Fibroblast of peridontal ligament (primary cell): ENCODE results near the gene CCKAR.

ENCODE experiments used
- DNase-seq: peaks from one replicate; pipeline ENCODE4 v3.0.0-alpha.2; 2010; ENCODE audit errors: extremely low read depth

CCKAR gene, protein sequence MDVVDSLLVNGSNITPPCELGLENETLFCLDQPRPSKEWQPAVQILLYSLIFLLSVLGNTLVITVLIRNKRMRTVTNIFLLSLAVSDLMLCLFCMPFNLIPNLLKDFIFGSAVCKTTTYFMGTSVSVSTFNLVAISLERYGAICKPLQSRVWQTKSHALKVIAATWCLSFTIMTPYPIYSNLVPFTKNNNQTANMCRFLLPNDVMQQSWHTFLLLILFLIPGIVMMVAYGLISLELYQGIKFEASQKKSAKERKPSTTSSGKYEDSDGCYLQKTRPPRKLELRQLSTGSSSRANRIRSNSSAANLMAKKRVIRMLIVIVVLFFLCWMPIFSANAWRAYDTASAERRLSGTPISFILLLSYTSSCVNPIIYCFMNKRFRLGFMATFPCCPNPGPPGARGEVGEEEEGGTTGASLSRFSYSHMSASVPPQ

DNA sequence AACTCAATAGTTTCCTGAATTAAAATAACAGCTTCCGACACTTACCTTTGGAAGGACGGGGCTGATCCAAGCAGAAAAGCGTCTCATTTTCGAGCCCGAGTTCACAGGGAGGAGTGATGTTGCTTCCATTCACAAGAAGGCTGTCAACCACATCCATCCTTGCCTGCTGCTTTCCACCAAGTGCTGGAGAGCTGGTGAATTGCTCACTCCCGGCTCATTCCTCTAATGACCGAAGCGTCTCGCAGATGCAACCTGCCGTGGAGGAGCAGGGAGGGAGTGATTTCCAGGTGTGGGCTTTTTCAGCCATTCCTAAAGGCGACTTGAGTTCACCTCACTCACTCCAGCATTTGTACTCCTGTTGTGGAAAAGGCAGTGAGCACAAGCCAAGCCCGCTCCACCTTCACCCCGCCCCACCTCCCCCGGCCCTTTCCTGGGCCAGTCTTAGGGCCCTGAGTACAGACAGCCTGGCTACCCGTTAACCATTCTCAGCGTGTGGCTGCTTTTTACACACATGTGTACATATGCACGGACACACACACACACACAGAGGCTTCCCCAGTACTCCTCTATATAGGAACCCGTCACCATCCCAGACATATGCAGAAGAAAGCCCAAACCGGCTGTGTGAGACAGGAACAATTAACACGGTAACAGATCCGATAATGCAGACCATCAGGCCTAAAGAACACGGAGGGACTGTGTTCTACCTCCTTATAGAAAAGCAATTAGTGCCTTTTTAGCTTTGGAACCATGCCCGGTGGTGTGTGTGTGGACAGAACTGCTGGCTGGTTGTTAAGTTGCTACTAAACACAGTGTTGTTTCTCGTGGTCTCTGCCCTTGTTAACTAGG, at the start of gene CCKAR:
CCKAR (minus strand) TSS at position 374 of the 849 bp plus-strand sequence; CDS start at position 157, 217 bp downstream.
- DNase-seq, result peak; percentile 28

DNA sequence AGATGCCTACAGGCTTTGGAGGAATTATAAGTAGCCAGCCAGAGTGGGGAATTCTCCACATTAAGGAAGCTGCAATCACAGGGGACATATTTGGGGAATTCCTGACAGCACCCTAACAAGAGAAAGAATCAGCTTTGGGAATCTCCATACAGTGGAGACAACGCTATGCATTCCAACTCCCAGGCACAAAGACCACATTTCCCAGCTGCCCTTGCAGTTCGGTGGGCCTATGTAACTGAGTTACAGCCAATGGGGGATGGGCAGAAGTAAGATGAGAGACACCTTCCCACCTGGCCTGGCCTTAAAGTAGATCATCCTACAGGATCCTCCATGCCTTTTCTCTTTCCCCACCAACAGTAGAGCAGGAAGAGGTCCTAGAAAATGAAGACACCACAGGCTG, 43.4 kb upstream of the CCKAR start:
- DNase-seq, result no peak

DNA sequence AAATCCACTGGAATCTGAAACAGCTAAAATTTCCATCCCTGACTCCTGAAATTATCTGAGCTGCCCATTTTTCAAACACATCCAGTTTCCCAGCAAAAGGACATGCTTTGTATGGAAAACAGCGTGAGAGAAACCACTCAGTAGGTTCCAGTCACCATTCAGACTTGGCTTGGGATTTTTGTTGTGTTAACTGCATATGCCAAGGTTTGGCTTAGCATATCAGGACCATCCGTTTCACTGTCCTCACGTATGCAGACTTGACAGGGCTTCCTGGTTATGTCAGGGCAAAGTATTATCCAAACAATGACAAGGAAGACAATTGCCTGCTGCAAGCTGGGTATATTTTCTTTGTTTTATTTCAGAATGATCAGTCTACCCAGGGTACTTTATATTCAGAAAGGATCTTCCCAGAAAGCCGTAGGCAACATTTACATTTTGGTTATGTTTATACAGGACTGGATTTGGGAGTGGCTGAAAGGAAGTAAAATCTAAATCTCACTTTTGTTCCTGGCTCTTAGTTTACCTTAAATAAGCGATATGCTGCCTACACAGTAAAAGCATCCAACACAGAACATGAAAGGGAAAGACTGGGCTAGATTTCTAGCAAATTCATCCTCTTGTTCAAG, 41.3 kb upstream of the CCKAR start:
- no peak for DNase-seq

DNA sequence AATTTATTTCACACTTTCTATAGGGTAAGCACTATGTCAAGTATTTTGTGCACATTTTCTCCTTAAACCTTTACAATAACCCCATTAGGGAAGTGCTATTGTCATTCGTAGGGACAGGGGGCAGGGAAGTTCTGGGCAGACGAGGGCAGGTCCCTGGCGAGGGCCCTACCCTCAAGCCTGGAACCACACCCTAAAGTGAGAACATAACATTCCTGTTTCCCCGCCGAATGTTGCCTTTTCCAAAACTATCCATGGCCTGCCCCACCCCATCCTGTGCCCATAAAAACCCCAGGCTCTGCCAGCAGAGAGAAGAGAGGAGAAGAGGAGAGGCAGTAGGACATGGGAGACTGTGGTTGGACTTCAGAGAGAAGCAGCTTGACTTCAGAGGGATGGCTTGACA, 39.8 kb upstream of the CCKAR start:
- no peak for DNase-seq

DNA sequence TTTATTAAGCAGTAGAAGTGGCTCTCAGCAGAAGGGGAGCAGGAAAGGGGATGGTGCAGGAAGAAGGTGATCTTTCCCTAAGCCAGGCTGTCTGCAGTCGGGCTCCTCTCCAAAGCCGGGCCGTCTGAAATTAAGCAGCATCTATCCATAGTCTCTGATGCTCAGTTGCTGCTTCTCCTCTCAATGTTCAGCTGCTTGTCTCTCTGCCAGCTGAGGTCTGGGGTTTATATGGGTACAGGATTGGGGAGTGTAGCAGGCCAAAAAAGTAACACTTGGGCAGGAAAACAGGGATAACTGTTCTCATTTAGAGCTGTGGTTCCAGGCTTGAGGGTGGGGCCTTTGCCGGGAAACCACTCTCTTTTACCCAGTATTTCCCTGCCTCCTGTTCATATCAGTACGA, 39.2 kb upstream of the CCKAR start:
- DNase-seq, result peak; percentile 20

DNA sequence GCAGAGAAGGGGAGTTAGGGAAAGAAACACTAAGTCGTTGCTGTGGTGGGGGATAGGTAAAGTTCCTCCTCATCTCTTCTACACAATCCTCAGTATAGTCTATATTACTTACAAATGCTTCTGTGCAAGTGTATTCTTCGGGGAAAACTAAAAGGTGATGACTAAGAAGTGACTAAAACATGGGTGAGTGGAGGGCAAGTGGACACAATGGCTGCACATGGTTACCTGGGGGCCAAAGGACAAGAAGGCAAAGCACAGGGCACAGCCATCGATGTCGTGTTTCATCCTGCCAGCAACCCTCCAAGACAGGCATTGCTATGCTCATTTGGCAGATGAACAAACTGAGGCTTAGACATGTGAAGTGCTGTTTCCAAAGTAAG, 35.5 kb upstream of the CCKAR start:
- DNase-seq, result no peak

DNA sequence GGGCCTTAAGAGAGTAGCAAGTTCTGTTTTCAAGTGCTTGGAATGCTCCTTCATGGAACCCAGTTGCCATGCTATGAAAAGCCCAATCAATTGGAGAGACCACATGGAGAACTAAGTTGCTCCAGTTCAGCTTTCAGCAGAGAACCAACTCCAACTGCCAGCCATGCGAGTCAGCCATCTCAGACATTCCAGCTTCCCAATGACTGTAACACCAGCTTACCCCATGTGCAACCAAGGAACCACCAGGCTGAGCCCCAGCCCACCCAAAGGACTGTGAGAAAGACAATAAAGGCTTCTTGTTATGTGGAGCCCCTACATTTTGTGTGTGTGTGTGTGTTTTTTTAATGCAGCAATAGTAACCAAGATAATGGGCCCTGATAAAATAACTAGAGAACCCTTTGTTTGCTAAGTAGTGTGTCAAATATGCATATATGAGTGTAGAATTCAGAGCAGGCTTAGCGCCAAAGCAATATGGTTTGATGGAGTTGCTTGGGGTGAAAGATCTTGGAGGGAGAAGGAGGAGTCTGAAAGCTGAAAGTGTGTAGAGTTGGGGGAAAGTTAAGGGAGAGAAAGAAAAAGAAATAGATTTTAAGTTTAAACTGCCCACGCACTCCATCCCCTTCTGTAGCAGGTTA, 35.0 kb upstream of the CCKAR start:
- DNase-seq, result peak; percentile 78

DNA sequence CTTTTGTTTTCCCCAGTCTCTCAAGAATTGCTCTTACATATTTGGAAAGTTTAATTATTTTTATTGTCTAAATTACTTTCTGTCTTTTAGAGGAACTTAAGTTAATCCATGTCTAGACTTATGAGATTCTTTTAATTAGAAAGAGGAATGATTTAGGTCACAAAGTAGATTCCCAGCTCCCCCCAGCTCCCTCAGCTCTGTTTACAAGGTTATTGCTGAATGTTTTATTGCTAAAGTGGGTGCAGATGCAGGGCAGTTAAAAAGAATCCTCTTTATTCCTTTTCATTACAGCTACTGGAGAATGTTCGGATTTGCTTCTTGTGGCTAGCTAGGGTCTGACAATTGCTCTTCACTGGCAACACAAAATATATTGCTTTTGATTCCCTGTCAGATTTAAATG, 33.7 kb upstream of the CCKAR start:
- DNase-seq, result peak; percentile 31

DNA sequence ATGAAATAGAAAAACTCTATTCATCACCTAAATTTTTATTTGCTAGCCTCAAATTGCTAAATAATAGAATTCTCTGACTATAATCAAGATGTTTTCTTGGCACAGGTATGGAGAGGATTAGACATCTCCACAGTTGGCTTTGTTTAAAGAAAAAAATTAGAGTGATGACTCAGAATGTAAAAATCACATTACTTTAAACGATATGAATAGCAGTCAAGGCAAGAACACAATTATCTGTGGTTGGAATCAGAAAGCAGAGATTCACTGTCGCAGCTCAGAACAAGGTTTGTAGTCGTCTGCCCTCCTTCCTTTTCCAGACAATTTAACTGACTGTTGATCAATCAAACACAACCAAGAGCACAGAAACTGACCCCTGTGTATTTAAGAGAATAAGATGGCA, 32.2 kb upstream of the CCKAR start:
- peak; percentile 72 for DNase-seq

DNA sequence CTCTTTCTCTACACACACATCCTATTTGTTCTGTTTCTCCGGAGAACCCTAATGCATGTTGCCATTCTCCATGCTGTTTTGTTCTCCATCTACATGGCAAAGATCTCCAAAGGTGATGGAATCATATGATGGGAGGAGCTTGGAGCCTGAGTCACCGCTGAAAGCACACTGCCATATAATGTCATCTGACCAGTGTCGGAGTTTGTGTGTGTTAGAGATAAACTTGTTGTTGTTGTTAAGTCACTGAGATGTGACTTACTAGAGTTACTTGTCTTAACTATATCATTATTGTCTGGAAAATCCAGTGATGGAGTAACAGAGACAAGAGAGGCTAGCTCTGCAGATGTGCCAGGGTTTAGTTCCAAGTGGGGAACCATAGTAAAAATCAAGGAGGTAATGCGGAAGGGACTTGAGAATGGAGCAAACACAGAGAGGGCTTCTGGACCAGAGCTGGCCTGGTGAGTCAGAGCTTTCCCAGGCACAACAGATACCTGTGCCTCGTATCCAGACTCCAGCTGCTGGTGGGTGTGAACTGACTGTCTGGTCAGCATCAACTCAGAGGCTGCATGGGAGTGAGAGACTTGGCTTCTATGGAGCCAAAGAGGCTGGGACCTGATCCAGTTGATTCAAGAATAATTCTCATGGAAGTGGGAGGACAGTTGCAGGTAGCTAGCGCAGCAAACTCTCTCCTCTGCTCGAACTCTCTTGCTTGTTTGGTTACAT, 30.6 kb upstream of the CCKAR start:
- DNase-seq, result no peak

DNA sequence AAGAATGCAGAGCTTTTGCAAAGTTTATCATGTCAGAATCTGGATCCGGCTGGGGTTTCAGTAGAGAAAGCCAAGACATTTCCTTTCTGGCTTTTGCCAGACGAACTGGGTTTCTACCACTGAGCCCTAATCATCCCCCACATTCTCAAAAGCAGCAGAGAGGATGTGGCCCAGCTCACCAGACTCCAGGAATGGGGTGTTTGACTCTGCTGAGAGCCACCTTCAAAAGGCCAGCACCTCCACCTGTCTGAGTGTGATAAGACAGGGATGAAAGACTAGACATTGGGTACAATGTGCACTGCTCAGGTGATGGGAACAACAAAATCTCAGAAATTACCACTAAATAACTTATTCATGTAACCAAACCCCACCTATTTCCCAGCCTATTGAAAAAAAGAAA, 25.7 kb upstream of the CCKAR start:
- DNase-seq, result no peak

DNA sequence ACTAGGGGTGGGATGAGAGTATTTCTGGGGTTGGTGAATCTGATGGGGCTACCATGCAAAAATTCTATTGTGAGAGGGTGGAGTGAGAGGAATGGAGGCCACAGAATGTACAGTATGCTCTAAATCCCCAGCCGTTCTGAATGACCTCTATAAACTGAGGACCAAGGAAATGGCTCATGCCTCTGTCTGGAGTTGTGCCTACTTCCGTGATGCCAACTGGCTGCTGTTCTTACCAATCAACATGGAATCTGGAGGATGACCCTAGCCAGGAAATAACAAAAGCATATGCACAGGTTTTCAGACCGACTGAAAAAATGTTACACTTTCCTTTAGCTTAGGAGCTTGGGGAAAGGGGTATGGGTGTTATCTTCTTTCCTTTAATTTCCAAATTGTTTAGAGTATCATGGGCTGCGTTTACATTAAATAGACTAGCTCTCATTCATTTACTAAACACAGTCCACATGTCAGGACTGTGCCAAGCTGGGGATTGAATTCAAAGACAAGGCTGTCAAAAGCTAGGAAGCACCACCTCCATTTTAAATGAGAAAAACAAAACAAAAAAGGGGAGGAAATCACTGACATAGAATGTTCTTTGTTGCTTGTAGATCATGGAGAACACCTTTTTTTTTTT, 20.2 kb upstream of the CCKAR start:
- DNase-seq, result peak; percentile 44

DNA sequence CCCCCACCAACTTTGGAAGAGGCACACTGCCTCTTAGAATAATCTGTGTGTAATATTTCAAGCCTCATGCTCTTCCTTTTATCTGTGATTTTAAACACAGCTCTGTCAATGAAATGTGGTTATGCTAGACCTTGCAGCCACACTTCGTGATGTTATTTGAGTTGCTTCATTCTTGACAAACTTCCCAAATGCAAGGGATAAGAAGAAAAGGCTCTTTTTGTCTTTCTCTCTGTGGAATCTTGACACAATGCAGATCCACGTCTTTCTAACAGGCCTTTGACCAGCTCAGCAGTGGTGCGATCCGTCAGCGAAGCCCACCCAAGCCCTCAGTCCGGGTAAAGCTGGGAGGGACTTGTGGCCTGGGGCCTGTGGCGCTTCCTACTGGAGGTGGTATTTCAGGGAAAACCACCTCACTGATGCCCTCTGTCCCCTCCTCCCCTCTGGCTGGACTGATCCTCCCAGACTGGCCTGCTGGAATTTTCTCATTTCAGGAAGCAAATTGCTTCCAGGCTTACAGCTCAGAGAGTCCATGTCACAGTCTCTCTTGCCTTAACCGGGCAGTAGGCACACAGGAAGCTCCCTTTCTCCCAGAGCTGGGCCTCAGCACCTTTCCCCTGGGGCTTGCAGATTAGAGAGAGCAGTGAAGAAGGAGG, 19.5 kb upstream of the CCKAR start:
- peak; percentile 53 for DNase-seq

DNA sequence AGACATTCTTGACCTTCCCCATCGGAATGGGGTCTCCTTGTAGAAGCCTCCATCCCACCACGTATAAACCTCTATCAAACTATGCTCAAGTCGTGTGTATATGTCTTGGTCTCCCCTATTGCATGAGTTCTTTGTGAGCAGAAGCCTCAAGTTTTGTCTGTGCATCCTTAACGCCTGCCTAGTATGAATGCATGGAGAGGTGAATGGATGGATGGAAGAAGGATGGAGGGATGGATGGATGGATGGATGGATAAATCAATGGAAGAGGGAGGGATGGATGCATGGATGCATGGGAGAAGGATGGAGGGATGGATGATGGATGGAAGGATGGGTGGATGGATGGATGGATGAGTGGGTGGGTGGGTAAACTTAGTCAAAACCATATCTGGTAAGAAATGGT, 17.0 kb upstream of the CCKAR start:
- DNase-seq, result no peak

DNA sequence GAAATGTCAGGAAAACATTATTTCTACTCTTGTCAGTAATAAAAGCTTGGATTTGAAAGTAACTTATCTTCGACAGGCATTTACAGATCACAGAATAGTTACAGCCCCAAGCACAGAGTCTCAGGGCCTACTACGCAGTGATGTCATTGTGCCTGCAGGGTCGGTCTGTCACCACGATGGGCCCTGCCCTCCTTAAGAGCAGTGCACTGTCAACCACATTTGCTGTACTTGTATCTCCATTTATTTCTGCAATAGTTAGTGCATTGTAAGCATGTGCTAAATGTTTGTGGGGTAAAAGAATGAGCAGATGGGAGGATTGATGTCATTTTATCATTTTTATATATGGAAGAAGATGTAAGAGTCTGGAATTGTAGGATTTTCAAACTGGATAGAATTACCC, 13.6 kb upstream of the CCKAR start:
- DNase-seq, result peak; percentile 12

DNA sequence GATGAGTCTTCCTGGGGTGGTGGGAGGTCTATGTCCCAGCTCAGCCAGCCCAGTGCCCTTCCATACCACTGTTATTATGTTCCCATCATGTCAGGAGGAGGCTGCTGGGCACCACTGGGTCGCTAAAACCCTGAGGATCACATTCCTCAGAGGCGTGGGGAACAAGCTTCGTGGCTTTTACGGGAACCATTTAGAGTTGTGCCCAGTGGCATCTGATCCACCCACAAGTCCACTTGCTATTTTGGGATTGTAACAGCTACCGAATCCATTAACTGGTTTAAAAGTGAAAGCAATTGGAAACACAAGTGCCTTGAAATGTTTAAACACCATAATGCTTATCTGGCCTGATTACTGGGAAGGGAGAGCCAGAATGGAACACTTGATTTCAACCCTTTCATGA, 13.1 kb upstream of the CCKAR start:
- peak; percentile 68 for DNase-seq

DNA sequence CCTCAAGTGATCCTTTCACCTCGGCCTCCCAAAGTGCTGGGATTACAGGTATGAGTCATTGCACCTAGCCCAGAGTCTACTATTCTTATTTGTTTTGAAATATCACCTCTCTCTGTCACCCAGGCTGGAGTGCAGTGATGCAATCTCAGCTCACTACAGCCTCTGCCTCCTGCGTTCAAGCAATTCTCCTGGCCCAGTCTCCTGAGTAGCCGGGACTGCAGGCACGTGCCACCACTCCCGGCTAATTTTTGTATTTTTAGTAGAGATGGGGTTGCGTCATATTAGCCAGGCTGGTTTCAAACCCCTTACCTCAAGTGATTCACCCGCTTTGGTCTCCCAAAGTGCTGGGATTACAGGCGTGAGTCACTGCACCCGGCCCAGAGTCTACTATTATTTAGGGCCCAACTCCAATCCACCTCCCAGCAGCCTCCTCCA, 10.3 kb upstream of the CCKAR start:
- peak; percentile 53 for DNase-seq

DNA sequence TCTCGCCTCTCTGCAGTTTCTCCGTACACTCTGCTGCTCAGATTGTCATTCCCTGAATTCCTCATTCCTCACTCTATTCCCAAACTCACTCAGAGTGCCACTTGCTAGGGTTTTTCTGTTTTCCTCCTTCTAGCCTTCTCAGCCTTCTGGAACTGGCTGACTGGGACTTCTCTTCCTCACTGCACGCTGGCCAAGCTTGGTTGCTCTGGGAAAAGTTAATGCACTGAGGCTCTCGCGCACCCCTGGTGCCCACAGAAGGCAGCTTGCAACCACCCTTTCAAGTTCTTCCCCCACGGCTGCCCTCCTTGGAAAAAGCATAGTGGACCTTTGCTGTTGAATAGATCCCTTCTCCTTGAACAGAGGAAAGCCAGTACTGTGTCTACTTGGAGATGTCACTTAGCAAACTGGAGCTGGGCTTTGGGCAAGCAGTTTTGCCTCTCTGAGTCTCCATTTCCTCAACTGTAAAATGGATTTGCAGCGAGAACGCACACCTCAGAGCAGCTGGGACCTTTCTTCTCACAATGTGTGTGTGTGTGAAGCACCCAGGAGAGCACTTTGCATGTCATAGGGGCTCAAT, 6.0 kb upstream of the CCKAR start:
- peak; percentile 19 for DNase-seq

DNA sequence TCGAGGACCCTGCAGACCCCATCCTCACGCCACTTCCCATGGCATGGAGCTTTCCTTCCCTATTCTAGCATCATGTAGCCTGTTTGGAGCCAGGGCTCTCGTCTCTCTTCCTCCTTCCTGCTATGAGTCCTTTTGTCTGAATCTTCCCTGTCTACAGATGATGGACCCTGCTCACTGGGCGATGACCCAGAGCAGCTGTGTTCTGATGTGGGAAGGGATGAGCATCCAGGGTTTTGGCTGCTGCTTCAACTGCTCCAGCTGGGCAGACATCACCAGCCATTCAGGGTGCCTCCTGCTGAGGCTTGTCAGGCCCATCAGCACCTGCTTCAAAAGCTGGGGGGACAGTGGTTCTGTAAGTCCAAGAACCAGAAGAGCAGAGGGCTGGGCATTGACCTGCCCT, 3.2 kb upstream of the CCKAR start:
- no peak for DNase-seq
